HUES48 (cell line): ENCODE results near the gene MRGPRD.
"Not testable (repeated sequence)": the region's sequence is repeated elsewhere in the genome, so short reads cannot be mapped to it uniquely, and the experiment has no call there.

Experiments used
- H3K27ac ChIP-seq: one replicate; pipeline ENCODE4 v1.7.0; 2013; ENCODE audit warnings: low read depth, low read length, inconsistent platforms
- H3K27me3 ChIP-seq: 2 replicates; pipeline ENCODE4 v1.6.1; 2013; ENCODE audit warnings: mild to moderate bottlenecking, low read length; ENCODE audit not compliant: control insufficient read depth, insufficient read depth
- H3K36me3 ChIP-seq: 2 replicates; pipeline ENCODE4 v1.6.1; 2013; ENCODE audit warnings: low read length; ENCODE audit not compliant: control insufficient read depth, insufficient read depth
- H3K4me1 ChIP-seq: 2 replicates; pipeline ENCODE4 v1.6.1; 2013; ENCODE audit warnings: mild to moderate bottlenecking, low read length; ENCODE audit not compliant: control insufficient read depth, insufficient read depth
- H3K4me3 ChIP-seq: 2 replicates; pipeline ENCODE4 v1.5.1; 2013; ENCODE audit warnings: mild to moderate bottlenecking, low read depth, low read length
- H3K9ac ChIP-seq: 2 replicates; pipeline ENCODE4 v1.6.1; 2013; ENCODE audit warnings: mild to moderate bottlenecking, low read depth, low read length, moderate library complexity
- H3K9me3 ChIP-seq: 2 replicates; pipeline ENCODE4 v1.6.1; 2013; ENCODE audit warnings: low read length; ENCODE audit not compliant: control insufficient read depth, insufficient read depth

Gene MRGPRD

DNA sequence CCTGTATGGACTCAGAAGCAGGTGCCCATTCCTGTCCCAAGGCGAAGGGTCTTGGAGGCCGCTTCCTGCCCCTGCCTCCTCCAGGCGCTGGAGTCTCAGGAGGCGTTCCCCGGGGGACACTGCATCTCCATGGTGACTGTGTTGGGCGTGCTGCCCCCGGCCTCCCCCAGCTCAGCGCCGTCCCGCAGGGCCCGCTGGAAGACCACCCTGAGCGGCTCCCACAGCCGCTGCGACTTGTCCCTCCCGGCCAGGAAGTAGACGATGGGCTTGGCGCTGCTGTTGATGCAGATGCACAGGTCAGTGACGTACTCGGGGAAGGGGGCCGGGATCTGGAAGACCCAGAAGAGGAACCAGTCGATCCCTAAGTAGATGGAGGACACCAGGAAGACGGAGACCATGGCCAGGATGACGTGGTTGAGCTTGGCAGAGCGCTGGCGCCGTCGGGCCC, 24.4 kb upstream of the MRGPRD start:
- Histone ChIP-seq H3K9ac (no peak overlapping the region), H3K27ac (no peak overlapping the region), H3K9me3 (no peaks in the 10 kb centered on the region), H3K27me3 (no peaks in the 10 kb centered on the region), H3K4me3 (no peak overlapping the region), H3K36me3 (no peaks in the 10 kb centered on the region), H3K4me1 (peaks cover 15% of the 10 kb centered on the region)

DNA sequence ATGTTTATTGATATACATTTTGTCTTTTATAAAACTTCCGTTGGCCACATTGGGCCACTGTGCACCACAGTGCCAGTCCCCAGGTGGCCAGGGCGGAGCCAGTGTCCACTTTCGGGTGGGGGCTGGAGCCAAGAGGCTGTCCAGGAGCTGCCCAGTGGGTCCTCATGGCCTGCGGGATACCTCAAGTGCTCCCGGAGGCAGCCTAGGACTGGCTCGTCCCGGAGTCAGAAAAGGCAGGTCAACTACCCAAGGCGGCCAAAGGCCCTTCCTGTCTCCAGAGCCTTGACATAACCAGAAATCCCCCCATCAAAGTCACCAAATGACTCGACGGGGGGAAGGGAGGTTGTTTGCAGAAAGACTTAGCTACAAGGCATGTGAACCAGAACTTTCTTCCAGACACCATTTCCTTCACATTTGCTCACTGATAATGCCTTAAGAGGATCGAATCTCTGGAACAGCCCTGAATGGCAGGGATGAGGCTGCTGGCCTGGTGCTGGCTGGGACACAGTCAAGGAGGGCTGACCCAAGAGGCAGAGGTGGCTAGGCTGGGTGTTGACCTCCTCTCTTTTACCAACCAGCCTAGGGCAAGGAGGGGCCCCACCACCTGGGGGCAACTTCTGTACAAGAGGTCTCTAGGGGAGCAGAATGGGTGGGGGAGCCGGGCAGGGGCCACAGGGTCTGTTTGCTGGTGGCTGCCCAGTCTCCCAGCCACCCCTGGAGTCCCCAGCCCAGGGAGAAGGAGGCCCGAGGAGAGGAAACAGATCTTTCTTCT, 23.8 kb upstream of the MRGPRD start:
- peaks cover 13% of the 10 kb centered on the region for H3K4me1 ChIP-seq
- H3K9me3 ChIP-seq = no peaks in the 10 kb centered on the region
- H3K9ac ChIP-seq = no peak overlapping the region
- H3K27me3 ChIP-seq = no peaks in the 10 kb centered on the region
- H3K4me3 ChIP-seq = no peak overlapping the region
- no peaks in the 10 kb centered on the region for H3K36me3 ChIP-seq
- H3K27ac ChIP-seq = no peak overlapping the region

DNA sequence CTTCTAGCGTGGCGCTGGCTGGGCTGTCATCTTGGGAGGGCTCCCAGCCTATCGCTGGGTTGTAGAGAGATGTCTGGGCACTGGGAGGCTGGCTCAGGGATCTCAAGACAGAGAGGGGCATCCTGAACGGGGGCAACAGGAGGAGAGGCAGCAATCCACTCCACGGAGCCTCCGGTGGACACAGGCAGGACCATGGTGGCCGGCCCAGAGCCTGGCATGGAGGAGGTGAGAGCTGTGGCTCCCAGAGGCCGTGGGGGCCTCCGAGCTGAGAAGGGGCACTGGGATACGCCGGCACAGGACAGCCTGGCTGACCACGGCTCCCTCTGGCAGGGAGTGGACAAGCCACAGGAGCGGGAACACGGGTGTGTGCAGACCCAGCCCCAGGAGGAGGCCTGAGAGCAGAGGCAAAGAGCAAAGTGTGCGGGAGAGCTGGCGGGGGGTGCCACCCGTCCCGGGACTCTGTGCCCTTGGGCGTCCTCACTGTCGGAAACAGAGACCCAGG, 23.1 kb upstream of the MRGPRD start:
- H3K4me1 ChIP-seq = peaks cover 11% of the 10 kb centered on the region
- H3K9me3 ChIP-seq = no peaks in the 10 kb centered on the region
- no peak overlapping the region for H3K4me3 ChIP-seq
- H3K27me3 ChIP-seq = no peaks in the 10 kb centered on the region
- H3K36me3 ChIP-seq = no peaks in the 10 kb centered on the region
- H3K9ac ChIP-seq = no peak overlapping the region
- no peak overlapping the region for H3K27ac ChIP-seq

DNA sequence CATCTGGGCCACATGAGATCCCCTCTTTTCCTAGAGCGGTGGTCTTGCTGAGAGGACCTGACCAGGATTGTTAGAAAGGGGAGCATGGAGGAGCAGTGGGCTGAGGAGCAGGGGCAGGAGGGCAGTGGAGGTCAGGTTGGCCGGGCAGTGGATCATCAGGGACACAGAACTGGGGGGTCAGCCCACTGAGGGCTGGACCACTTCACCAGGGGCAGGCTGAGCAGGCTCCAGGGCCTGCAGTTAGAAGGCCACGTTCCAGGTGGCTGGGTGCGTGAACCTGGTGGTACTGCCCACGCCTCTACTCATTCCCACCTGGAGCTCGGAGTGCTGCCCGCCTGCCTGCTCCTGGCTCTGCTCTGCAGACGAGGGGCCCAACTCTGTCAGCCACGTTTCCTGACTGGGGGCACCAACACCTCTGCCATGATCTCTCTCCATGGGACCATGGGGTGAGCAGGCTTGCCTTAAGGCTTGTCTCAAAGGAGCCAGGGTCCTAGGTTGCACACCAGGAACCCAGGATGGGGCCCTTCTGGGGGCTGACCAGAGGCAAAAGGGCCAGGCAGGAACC, 22.6 kb upstream of the MRGPRD start:
- Histone ChIP-seq H3K4me1 (peaks cover 10% of the 10 kb centered on the region), H3K27me3 (no peaks in the 10 kb centered on the region), H3K9ac (no peak overlapping the region), H3K36me3 (no peaks in the 10 kb centered on the region), H3K27ac (no peak overlapping the region), H3K4me3 (no peak overlapping the region), H3K9me3 (no peaks in the 10 kb centered on the region)

DNA sequence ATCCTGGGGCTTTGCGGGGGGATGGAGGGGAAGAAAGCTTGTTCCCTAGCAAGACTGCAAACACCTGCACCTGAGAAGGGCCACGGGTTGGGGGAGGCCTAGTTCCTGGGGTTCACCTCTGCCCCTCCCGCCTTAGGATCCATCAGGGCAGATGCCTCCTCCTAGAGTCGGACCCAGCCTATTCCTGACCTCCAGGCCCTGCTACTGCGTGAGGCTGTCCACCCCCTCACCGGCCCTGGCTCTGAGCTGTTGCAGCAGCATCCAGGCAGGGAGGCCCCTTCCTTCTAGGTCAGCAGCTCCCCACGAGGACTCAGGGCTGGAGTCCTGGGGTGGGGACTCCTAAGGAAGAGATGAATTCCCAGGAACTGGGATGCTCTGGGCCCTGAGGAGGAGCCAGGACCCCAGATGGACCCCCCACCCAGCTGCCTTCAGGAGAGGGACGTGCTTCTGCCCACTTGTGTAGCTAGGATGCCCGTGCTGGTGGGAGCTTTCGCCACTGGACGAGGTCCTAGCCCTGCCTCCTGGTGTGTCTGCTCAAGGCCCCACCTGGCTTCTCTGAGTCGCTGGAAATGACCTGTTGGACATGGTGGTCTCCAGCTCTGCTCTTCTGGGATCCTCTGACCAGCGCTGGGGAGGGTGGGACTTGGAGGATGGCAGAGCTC, 21.9 kb upstream of the MRGPRD start:
- Histone ChIP-seq H3K27ac (no peak overlapping the region), H3K4me3 (no peak overlapping the region), H3K9ac (no peak overlapping the region), H3K9me3 (no peaks in the 10 kb centered on the region), H3K36me3 (no peaks in the 10 kb centered on the region), H3K27me3 (no peaks in the 10 kb centered on the region), H3K4me1 (peaks cover 7% of the 10 kb centered on the region; the same call in 1 of the 2 replicates)

DNA sequence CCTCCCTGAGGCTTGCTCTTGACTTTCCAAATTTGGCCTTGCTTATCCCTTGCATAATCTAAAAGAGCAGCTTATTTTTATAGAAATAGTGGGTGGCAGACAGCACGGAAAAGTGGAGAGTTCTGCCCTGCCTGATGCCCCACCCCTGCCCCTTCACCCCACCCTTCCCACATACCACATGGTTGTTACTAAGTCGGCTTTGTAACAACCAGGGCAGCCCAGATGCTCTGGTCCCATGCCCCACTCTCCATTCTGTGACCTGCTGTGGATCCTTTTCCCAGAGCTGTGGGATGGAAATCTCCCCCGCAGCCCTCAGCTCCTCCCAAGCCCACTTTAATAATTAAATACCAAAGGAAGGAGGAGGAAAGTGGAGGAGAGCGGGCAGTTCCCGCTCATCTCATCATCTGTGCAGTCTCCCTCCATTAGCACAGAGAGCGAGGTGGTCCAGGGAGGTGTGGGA, 21.4 kb upstream of the MRGPRD start:
- no peaks in the 10 kb centered on the region for H3K36me3 ChIP-seq
- H3K9me3 ChIP-seq = no peaks in the 10 kb centered on the region
- no peaks in the 10 kb centered on the region for H3K27me3 ChIP-seq
- H3K9ac ChIP-seq = no peak overlapping the region
- peaks cover 4% of the 10 kb centered on the region; the same call in 1 of the 2 replicates for H3K4me1 ChIP-seq
- H3K4me3 ChIP-seq = no peak overlapping the region
- H3K27ac ChIP-seq = no peak overlapping the region

DNA sequence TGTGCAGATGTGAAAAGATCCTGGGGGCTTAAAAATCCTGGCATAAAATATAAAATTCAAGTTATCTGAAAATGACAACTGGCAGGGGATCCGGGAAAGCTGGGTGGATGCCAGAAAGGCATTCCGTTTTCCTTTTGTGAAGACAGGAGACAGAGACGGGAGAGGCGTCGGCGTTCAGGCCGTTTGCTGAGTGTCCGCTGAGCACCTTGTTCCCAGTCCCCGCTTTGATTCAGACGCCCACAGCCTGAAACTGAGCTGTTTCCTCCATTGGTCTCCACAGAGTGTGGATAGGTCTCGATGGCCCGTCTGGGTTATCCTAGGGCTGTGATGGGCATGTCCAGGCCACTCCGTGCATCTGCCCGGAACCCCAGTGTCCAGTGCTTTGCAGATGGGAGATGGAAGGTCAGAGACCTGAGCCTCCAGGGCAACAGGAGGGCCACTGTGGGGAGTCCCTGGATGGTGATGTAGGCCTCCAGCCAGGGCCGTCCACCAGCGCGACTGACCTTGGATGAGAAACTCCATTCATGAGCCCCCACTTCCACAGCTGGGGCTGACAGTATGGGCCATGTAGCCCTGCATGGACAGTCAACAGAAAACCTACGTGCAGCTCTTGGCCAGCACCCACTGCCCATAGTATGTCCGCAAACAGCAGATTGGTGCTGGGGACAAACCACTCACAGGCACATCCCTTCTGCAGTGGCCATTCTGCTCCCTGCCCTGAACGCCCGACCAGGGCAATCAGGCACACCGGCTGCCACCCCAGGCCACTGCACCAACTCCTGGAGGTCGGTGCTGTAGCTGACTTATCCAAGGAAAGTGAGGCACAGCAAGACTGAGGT, 20.7 kb upstream of the MRGPRD start:
- H3K4me3 ChIP-seq = no peak overlapping the region
- no peaks in the 10 kb centered on the region for H3K36me3 ChIP-seq
- no peak overlapping the region for H3K27ac ChIP-seq
- no peaks in the 10 kb centered on the region for H3K9me3 ChIP-seq
- no peak overlapping the region for H3K9ac ChIP-seq
- H3K27me3 ChIP-seq = no peaks in the 10 kb centered on the region
- H3K4me1 ChIP-seq = peaks cover 4% of the 10 kb centered on the region; the same call in 1 of the 2 replicates

DNA sequence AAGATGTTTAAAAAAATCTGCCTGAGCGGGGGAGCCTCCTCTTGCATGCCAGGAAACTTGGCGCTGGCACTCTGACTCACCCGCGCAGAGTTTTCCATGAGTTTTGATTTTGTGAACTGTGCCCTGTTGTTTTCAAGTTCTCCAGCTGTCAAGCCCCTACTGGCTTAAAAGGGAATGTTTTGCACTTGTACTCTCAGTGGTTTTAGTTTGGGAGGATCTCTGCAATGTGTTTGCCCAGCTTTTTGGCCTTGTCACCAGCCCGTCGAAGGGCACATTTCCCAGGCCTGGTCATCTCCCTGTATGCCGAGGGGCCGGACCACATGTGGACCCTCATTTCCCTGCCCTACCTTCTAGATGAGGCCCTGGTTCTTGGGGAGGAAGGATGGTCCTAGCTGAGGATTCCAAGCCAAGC, 20.1 kb upstream of the MRGPRD start:
- Histone ChIP-seq H3K4me1 (peaks cover 4% of the 10 kb centered on the region; the same call in 1 of the 2 replicates), H3K27me3 (no peaks in the 10 kb centered on the region), H3K36me3 (no peaks in the 10 kb centered on the region), H3K9me3 (no peaks in the 10 kb centered on the region), H3K9ac (no peak overlapping the region), H3K4me3 (no peak overlapping the region), H3K27ac (no peak overlapping the region)

DNA sequence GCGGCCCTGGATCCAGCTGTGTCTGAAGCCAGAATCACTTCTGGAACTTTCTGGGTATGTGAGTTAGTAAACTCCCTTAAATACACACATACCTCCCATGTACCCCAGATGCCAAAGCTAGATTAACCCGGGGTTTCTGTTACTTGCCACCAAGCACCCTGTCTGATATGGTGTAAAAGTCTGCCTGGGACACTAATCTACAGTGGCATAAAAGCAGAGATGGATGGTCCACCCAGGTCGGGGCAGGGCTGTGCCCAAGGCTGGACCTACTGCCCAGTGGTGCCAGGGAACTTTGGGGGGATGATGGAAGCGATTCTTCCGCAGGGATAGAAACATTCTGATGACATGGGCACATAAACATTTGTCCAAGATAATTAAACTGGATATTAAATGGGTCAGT, 19.6 kb upstream of the MRGPRD start:
- Histone ChIP-seq H3K9ac (no peak overlapping the region), H3K4me3 (no peak overlapping the region), H3K9me3 (no peaks in the 10 kb centered on the region), H3K27me3 (no peaks in the 10 kb centered on the region), H3K27ac (no peak overlapping the region), H3K36me3 (no peaks in the 10 kb centered on the region), H3K4me1 (peaks cover 4% of the 10 kb centered on the region; the same call in 1 of the 2 replicates)

DNA sequence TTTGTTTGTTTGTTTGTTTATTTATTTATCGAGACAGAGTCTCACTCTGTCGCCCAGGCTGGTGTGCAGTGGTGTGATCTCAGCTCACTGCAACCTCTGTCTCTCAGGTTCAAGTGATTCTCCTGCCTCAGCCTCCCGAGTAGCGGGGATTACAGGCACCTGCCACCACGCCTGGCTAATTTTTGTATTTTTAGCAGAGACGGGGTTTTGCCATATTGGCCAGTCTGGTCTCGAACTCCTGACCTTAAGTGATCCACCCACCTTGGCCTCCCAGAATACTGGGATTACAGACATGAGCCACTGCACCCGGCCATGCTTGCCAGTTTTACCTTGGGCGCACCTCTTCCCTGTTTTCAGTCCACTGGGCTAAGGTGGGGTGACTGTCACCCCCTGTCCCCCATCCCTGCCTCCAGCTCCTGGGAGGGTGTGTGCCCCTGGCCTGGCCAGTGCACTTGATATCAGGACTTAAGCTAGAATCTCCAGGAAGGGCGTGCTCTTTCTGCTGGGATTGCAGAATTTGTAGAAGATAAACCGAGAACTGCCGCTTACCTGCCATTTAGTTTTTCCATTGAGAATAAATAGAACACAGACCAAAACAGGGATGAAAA, 19.1 kb upstream of the MRGPRD start:
- H3K9me3 ChIP-seq, H3K27ac ChIP-seq, H3K4me3 ChIP-seq, H3K27me3 ChIP-seq, H3K9ac ChIP-seq, H3K4me1 ChIP-seq, H3K36me3 ChIP-seq: not testable (repeated sequence)
